ENCODE results near the gene ROCK2. TPM values are rescaled to one million over a fixed set of nuclear protein-coding genes. Genes with fewer than 3 reads are reported as not detected.

The ROCK2 gene
- total RNA-seq, 1 experiment from 2014 or later: 25.9 TPM

GRCh38 chr2:11131166-11131920, 213.1 kb downstream of the ROCK2 start:
- DNase-seq (ENCODE audit: low spot score) (no peak), ATAC-seq (no peak)
- no peak overlapping the region for H3K27ac Mint-ChIP-seq
- peaks cover 10% of the 10 kb centered on the region for H3K27me3 Mint-ChIP-seq (ENCODE audit: low read depth)
- H3K36me3 Mint-ChIP-seq: no peaks in the 10 kb centered on the region
- H3K4me1 Mint-ChIP-seq: peaks cover 12% of the 10 kb centered on the region
- no peak overlapping the region for H3K4me3 Mint-ChIP-seq
- POLR2A ChIA-PET: interaction anchor here (3.2 kb wide), 1 partner anchor 24 kb away, joined by 10 read pairs; the partner anchor contains the start of gene SLC66A3
- CTCF ChIA-PET: interaction anchor here (0.9 to 7.1 kb wide), 20 partner anchors 10 to 437 kb away, joined by 3 to 231 read pairs (median 14); partner anchors contain the start of genes GREB1, KCNF1 and SLC66A3
- no peaks in the 10 kb centered on the region for H3K9me3 Mint-ChIP-seq
- TF ChIP-seq PRDM15 (CRISPR knock-in tag; IDR thresholded peaks at IDR 0.05): no peak
- TF ChIP-seq TEAD1 (CRISPR knock-in tag; IDR thresholded peaks at IDR 0.05): no peak
- no peak for TF ChIP-seq EMX1 (CRISPR knock-in tag; IDR thresholded peaks at IDR 0.05)
- TF ChIP-seq HMGA2 (CRISPR knock-in tag; IDR thresholded peaks at IDR 0.05): no peak
- no peak for TF ChIP-seq TCF7 (CRISPR knock-in tag; IDR thresholded peaks at IDR 0.05; ENCODE audit: low read depth)
- no peak for TF ChIP-seq CREB1 (CRISPR knock-in tag; IDR thresholded peaks at IDR 0.05)
- TF ChIP-seq CBFB (CRISPR knock-in tag; IDR thresholded peaks at IDR 0.05; ENCODE audit: low read depth): no peak
- no peak for TF ChIP-seq AR (CRISPR knock-in tag; IDR thresholded peaks at IDR 0.05)
- no peak for TF ChIP-seq FOXJ3 (CRISPR knock-in tag; IDR thresholded peaks at IDR 0.05; ENCODE audit: borderline replicate concordance)
- TF ChIP-seq ESRRA (CRISPR knock-in tag; IDR thresholded peaks at IDR 0.05; ENCODE audit: borderline replicate concordance): no peak
- TF ChIP-seq JAZF1 (CRISPR knock-in tag; IDR thresholded peaks at IDR 0.05): no peak
- no peak for TF ChIP-seq RELA (CRISPR knock-in tag; IDR thresholded peaks at IDR 0.05; ENCODE audit: borderline replicate concordance)

Other genes starting within 250 kb of the ROCK2 start
- 11.7 to 14.8 TPM (median 12.5 TPM) in 3 replicates for gene SLC66A3, start 189.2 kb downstream of the ROCK2 start, total RNA-seq (2021)
- 14.2 to 16.0 TPM (median 14.4 TPM) in 3 replicates for gene E2F6, start 121.5 kb upstream of the ROCK2 start, total RNA-seq (2021)
- 31.9 to 35.7 TPM (median 34.4 TPM) in 3 replicates for gene GREB1, start 189.4 kb upstream of the ROCK2 start, total RNA-seq (2021)

All from WTC11 (cell line).